HG03565 (cell line): ENCODE results near the gene GCSAM.

Source experiments
- ATAC-seq: cut with Tn5 transposase; IDR thresholded peaks from one replicate; pipeline ENCODE4 v1.9.1; 2021; ENCODE audit warnings: mild to moderate bottlenecking, moderate library complexity; ENCODE audit not compliant: unreplicated experiment

The GCSAM gene, protein sequence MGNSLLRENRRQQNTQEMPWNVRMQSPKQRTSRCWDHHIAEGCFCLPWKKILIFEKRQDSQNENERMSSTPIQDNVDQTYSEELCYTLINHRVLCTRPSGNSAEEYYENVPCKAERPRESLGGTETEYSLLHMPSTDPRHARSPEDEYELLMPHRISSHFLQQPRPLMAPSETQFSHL

DNA sequence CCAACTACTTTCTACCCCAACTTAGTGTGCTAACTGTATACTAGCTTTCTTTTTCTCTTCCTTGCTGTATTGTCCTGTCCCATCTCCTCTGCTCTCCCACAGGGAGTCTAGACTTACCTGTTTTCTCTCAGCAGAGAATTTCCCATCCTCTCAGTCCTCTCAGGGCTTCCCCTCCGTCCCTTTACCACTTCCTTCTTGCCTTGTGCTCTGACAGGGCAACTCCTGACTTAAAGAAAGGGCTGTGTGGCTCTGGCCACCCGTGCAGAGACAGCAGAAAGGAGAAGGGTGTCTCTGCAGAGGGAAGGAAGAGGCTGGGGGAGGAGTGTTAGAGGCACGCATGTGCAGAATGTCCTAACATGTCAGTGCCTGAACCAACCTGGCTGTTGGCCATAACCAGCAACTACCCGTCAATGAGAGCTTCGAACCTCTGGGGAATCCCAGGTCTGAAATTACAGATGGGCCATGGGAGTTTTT, at the start of gene GCSAM:
Gene GCSAM, minus strand, starts transcription at position 274 of the 474 bp plus-strand sequence. Its CDS starts 128 bp downstream, at position 146.
- ATAC-seq: peak; percentile 63

DNA sequence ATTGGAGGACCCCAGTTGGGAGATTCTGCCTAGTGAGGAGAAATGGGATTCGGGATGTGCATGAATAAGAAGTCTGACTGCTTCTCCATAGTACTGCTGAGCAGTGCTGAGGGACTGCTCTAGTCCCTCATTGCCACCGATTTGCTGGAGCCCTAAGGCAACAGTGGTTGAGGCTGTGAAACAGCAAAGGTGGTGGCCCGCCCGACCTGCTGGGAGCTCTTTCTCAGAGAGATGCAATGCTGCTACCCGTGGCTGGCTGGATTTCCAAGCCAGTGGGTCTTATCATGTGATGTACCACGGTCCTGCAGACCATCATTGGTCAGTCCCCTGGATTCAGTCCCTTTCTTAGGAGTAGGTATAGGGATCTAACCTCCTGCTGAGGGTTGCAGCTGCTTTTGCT, 42.6 kb upstream of the GCSAM start:
- ATAC-seq: no peak

GRCh38 chr3:112175037-112175436, 42.0 kb upstream of the GCSAM start:
- no peak for ATAC-seq

GRCh38 chr3:112171144-112171543, 38.1 kb upstream of the GCSAM start:
- no peak for ATAC-seq

DNA sequence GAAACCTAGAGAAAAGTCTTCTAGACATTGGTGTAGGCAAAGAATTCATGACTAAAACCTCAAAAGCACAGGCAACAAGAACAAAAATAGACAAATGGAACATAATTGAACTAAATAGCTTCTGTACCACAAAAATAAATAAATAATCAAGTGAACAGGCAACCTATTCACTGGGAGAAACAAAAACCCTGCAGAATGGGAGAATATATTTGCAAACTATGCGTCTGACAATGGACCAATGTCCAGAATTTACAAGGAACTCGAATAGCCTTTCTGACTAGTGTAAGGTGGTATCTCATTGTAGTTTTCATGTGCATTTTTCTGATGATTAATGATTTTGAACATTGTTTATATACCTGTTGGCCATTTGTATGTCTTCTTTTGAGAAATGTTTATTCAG, 37.0 kb upstream of the GCSAM start:
- no peak for ATAC-seq

- ATAC-seq: peak; percentile 94
Measured at GRCh38 chr3:112167758-112168157, 34.7 kb upstream of the GCSAM start.

DNA sequence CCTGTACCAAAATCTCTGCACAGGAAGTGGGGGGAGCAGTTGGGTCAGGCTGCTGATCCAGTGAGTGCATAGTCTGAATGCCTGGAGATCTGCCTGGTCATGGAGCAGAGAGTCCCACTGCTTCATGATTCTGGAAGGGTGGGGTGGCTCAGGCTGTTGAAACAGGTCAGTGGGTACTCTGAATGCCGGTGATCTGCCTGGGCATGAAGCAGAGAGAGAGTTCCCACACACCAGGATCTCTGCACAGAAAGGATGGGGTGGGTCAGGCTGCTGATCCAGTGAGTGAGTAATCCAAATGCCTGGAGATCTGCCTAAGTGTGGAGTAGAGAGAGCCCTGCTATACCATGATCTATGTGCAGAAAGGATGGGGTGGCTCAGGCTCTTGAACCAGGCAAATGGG, 16.1 kb upstream of the GCSAM start:
- ATAC-seq: no peak

GRCh38 chr3:112143689-112144088, 10.6 kb upstream of the GCSAM start:
- ATAC-seq: no peak

DNA sequence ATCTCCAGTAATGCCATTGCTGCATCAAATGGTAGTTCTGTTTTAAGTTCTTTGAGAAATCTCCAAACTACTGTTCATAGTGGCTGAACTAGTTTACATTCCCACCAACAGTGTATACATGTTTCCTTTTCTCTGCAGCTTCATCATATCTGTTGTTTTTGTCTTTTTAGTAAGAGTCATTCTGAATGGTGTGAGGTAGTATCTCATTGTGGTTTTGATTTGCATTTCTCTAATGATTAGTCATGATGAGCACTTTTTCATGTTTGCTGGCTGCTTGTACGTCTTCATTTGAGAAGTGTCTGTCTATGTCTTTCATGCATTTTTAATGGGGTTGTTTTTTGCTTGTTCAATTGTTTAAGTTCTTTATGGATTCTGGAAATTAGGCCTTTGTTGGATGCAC, 10.2 kb upstream of the GCSAM start:
- no peak for ATAC-seq

- ATAC-seq: no peak
Measured at GRCh38 chr3:112141293-112141692, 8.2 kb upstream of the GCSAM start.

GRCh38 chr3:112140584-112140983, 7.5 kb upstream of the GCSAM start:
- ATAC-seq: no peak

GRCh38 chr3:112138219-112138969, 5.3 kb upstream of the GCSAM start:
- ATAC-seq: no peak

DNA sequence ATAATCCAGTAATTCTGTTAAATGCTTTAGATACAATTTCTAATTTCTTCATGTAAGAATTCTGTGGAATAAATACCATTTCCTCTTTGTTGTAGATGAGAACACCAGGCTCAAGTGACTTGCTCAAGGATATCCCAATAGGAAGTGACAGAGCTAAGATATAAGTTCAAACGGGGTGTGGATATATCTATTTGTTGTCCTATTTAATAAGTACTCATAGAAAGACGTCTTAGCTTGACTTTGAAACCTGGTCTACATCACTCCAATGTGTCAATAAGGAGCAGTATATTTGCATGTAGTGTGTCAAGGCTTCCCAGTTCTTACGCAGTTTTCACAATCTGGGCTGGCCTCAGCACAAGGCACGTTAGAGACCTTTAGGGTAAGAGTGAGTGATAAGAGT, 4.7 kb upstream of the GCSAM start:
- no peak for ATAC-seq

GRCh38 chr3:112136959-112137693, 4.1 kb upstream of the GCSAM start:
- ATAC-seq: peak; percentile 17

GRCh38 chr3:112136046-112136445, 3.0 kb upstream of the GCSAM start:
- ATAC-seq: no peak

GRCh38 chr3:112134335-112135124, 1.5 kb upstream of the GCSAM start:
- no peak for ATAC-seq

DNA sequence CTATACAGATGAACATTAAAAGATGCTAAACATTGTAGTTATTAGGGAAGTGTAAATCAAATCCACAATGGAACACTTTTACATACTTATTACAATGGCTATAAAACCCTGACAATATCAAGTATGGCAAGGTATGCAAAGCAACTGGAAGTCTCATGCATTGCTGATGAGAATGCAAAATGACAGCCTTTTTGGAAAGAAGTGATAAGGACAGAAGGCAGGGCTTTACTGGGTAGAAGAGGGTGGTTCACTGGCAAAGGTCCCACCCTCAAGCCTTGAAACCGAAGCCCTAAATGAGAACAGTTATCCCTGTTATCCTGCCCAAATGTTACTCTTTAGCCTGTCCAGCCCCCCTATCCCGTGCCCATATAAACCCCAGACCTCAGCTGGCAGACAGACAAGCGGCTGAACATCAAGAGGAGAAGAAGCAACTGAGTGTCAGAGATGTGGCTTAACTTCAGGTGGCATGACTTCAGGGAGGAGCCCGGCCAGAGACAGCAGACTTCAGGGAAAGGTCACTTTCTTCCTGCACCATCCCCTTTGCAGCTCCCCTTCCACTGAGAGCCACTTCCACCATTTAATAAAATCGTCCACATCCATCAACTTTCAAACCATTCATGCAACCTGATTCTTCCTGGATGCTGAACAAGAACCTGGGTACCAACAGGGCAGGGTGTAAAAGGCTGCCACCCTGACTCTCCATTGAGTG, 732 bp upstream of the GCSAM start:
- no peak for ATAC-seq

GRCh38 chr3:112132554-112132953, 494 bp downstream of the GCSAM start:
- no peak for ATAC-seq

GRCh38 chr3:112132088-112132487, 960 bp downstream of the GCSAM start:
- ATAC-seq: no peak

DNA sequence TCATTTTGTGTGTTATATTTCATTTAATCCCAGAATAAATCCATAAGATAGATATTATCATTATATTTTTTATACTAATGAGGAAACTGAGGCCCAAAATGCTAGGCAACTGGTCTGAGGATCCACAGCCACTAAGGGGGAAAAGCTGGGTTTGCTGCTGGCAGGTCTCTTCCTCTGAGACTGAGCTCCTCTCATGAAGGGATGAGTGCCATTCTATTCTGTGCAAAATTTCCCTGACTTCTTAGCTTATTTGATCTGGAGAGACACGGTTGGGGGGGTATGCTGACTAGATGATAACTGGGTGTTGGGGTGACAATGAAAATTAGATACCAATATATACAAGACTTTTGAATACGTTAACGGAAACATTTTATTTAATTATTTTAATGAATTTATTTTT, 1.9 kb downstream of the GCSAM start:
- no peak for ATAC-seq

DNA sequence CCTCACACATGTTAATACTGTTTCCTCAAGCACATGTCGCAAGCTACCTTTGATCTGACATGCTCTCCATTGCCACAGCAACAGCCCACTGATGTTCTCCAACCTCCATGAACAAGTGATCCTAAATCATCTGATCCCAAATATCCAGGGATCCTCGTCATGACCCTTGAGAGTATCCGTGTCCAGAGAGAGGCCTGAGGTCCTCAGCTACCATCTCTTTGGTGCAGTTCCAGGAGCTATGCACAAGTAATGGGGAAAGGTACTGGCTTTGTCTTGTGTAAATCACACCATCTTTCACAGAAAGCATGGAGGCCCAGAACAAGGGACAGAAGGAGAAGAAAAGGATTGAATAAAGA, 2.4 kb downstream of the GCSAM start:
- ATAC-seq: no peak
